NAMALWA (cell line): Measurements from ENCODE around the gene FGF12.

ENCODE experiments used
- DNase-seq: peaks from one replicate; pipeline ENCODE4 v3.0.0-alpha.2; 2015; ENCODE audit warnings: low spot score

The FGF12 gene

DNA sequence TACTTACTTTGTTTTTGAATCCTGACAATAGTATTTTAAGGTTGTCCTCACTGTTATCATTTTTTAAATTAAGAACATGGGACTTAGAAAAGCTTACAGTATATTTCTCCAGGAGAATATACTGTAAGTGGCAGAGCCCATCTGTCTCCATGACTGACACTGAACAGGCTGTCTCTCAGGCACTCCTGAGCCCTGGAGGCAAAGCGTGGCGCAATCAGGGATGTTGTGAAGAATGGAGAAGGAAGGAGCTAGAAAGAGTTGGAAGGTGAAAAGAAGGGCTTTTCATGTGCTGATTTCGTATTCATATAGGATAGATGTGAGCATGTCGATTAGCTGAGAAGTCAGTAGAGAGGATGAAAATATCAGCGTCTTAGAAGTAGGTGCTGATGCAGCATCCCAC, 41.5 kb downstream of the FGF12 start:
- DNase-seq, result no peak

DNA sequence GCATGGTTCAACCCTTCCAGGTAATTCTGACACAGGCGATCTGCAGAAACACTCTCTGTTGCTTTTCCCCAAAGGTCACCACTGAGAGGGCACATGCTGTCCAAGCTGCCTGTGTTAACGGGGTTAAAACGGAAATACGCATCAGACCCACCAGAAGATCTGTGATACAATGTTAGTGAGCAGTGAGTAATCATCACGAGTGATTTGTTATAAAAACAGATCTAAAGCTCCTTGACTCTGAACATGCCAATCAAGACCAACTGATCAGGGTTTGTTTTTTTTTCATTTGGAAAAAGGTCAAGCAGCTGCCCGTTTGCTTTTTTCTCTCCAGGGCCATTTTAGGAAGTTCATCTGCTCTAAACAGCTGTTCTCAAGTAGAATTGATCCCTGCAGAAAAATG, 43.2 kb downstream of the FGF12 start:
- no peak for DNase-seq

DNA sequence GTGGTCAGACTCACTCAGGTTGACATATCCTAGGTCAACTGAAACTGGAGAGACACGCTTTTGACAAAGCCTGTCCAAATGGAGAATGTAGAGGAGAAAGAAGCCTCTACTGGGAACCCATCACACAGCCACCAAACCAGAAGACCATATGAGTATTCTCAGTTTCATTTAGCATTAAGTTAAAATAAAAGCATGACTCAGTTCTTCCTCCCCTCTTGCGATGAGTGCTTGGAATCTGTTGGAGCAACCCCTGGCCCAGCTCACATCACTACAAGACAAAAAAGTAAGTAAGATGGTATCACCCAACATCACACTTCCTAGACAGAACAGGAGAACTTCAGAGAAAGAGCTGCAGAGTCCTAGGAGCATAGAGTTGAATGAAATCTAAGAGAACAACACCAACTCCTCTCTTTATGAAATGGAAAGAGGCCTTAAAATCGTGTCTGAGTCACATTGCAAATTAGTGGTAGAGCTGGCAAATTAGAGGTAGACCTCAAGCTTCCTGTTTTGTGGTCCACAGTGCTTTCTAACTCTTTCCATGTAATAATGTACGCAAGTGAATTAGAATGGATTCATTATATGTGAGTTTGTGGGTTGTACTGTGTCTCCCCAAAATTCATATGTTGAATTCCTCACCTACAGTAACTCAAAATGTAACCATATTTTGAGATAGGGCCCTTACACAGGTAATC, 51.2 kb downstream of the FGF12 start:
- no peak for DNase-seq

DNA sequence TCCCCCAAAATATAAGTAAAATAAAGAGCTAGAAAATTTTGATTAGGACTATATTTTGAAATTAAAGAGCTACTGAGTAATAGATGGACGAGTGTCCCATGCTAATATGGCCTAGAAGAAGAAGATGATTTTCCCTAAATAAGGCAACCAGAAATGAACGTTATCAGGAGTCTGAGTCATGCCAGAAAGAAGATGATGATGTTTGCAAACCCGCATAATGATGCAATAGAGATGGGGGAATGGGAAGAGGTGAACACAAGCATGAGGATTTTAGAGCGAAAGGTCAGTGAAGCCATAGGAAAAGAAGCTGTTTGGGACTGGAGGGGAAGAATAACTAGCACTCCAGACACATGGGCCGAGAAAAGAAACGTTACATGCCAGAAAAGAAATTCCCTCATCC, 71.7 kb downstream of the FGF12 start:
- DNase-seq, result no peak

DNA sequence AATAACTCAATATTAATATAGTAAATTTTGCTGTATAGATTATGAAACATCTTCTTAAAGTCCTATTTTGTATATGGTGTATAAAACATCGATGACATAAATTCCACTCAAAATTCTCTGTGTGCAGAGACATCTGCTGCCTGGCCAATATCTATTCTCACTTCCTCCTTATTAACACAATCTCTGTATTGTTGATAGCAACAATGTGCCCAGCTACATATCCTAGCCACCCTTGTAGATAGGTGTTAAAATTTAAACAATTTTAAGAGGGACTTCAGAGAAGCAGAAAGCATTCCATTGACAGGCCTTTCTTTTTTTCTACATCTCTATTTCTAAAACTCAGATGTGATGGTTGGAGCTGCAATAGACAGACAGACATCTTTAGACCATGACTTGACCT, 72.3 kb downstream of the FGF12 start:
- no peak for DNase-seq

DNA sequence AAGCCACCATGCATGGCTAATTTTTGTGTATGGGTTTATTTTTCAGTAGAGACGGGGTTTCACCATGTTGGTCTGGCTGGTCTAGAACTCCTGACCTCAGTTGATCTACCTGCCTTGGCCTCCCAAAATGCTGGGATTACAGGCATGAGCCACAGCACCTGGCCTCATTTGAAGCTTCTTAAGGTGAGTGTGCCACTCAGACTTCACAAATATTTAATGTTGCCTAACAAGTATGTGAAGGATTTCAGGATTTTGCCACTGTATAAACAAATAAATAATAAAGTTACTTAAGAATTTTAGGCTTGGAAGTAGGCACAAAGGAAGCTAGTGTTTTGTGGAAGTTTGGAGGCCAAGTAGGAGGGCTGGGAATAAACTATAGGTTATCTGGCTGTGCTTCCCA, 73.5 kb downstream of the FGF12 start:
- no peak for DNase-seq

DNA sequence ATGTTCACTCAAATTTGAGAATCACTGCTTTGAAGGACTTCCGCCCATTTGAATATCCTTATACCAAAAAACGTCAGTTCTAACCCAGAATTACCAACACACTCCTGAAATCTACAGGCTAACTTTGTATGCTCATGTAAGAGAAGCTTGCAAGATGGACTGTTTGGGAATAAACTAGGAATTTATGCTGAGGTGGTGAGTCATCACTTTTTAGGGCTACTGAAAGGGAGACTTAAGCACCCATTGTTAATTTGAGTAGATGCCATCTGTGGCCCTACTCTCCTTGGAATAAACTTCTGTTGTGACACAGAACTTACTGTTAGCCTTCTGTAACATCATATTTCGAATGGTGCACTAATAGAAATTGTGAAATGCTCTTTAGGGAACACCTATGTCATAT, 74.6 kb downstream of the FGF12 start:
- no peak for DNase-seq

DNA sequence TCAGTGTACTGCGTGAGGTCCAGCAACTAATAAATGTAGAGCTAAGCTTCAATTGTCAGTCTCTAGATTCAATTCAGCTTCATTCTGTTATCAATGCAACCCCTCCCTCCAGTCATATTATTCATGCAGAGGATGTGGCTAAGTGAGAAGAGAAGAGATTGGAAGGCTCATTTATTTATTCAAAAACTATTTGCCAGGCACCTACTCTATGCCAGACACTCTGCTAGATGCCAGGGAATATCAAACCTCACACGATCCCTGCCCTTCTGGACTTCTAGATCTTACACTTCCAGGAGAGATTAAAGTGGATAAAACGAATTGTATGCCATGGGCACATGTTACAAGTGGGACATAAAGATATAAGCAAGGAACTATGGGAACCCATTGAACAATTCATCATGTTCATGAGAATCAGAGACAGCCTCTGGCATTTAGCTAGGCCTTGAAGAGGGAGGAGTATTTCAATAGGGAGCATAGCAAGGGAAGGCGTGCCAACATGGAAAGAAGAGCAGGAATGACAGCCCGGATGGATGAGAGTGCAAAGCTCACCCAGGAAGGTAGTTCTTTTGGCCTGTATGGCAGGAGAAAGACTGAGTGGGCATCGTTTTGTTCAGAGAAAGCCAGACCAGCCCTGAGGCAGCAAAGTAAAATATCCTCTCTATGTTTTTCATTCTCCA, 75.4 kb downstream of the FGF12 start:
- no peak for DNase-seq

DNA sequence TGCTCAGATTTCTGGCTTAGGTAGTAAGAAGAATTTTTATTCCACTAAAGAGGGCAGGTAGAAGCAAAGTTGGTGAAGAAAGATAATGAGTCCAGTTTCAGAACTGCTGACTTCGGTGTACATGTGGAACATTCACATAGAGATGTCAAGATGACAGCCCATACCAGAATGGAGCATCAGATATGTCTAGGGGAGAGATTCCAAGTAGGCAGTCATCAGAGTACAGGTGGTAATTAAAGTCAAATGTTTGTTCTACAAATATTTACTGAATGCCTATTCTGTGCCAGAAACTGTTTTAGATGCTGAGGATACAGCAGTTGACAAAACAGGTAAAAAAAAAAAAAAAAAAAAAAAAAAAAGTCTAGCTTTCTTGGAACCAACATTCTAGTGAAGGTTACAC, 81.9 kb downstream of the FGF12 start:
- no peak for DNase-seq

DNA sequence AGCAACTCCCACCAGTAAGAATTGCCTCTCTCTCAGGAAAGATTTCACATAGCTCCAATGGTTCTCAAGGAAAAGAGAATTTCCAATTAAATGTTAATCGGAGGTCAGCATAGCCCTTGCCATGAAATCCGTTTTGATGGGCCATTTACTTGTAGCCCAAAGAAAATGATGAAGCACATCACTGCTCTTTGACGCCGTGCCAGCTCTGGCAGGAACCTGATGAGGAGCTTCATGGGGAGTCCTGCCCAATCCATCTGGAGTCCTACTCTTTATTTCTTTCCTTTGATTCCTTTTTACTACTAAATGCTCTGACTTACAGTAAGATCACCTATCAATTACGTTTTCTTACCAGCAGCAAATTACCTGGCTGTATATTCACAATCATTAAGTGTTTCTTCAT, 84.7 kb downstream of the FGF12 start:
- no peak for DNase-seq

DNA sequence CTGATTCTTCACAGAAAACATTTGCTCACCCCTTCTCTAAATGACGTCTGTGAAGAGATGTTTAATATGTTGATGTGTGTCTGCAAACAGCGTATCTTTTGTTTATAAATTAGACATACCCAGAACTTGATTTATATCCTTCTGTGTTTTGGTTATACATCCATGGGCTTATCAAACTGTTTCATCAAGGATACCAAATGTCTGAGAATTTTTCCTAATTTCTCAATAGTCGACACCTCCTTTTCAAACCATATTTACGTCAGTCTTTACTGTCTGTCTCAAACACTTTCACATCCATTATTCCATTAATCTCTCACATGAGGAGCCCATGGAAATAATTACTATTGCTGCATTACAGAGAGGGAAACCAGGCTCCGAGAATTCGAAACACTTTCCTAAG, 85.4 kb downstream of the FGF12 start:
- DNase-seq, result no peak

DNA sequence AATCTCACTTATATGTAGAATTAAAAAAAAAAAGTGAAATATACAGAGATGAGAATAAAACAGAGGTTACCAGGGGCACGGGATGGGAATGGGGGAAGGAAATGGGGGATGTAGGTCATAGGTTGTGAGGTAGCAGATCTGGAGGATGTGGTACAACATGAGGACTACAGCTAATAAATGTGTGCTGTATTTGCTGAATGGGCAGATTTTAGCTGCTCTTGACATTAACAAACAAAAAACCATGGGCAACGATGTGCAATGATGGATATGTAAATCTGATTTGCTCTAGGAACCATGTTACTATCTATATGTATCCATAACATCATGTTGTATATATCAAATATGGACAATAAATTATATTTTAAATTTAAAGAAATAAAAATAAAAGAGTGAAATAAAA, 87.4 kb downstream of the FGF12 start:
- no peak for DNase-seq

DNA sequence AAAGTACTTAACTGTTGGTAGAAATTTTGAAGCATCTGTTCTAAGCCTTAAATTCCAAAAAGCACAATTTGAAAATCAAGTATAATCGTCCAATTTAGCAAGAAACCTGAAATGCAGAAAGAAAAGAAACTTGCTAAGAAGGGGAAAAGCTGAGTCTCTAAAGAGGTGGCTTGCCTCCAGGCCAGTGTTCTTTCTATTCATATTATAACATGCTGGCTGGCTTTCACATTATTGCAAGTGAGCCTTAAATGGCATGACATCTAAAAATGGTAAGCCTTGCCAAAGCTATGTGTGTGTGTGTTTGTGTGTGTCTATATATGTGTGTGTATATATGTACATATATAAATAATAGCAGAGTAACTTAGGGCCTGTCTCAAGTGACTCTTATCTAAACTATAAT, 89.5 kb downstream of the FGF12 start:
- no peak for DNase-seq

DNA sequence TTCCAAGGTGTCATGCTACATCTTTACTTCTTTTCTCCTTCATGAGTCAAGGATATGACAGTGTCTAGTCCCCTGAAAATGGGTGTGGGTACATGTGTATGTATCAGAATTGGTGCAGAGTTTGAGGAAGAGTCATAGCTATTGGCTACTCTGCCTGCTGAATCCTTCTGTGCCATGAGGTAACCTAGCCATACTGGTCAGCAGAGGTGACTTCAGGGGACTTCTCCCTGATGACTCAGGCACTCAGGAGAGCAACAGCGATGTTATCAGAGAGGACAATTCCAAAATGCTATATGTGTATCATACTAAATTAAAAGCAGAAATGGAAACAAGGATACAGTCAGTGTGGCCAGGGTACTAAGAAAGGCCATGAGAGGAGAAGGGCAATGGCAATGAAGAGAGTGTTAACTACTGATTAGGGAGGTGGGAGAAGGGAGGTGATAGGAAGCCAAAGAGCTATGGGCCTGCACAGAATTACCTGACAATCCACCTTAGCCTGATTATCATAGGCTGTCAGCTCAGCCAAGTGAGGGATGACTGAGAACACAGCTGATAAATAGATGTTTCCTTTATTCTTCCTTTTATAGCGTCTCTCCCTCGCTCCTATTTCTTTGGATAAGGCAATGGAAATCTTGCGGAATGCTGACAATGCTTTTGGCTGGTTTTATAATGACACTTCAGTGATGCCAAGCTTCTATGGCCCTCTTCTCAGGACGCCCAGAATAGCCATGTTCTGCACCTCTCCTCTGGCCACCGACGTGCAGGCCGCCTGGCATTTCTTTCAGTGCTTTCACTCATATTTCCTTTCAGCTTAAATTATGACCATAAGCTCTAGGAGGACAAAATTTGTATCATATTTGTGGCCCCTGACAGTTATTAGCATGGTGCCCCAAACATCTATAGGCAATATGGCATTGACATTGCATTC, 90.6 kb downstream of the FGF12 start:
- no peak for DNase-seq

DNA sequence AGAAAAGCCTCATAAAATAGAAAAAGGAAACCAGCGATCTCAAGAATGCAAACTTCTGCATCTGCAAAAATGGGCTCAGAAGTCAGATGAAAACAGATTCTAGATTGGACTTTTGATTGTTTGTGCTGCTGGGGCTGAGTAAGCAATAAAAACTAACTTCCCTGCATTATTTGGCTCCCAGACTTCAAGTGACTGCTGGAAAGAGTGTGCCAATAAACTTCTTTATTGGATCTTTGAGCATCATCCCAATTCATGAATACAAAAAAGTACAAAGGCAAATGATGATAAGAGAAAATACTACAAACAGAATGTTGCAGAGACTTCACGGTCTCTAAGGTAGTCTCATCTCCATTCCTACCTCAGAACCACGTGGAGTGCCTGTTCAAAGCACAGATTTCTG, 97.9 kb downstream of the FGF12 start:
- no peak for DNase-seq

DNA sequence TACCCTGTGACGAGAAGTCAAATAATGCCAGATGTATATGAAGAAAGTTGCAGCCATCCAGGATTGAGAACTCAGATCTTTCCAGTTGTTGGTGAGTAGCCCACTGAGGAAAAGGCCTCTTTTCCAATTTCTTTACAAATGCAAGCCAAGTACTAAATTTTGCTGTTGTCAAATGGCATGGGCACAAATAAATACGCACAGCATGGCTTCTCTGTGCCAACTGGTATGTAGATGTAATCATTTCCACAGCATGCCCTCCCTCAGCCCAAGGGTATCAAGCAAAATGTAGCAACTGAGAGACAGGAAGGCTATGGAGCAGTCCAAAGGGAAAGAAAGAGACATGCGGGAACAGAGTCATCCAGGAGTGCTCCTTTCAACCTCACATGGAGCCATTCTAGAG, 105.4 kb downstream of the FGF12 start:
- no peak for DNase-seq

DNA sequence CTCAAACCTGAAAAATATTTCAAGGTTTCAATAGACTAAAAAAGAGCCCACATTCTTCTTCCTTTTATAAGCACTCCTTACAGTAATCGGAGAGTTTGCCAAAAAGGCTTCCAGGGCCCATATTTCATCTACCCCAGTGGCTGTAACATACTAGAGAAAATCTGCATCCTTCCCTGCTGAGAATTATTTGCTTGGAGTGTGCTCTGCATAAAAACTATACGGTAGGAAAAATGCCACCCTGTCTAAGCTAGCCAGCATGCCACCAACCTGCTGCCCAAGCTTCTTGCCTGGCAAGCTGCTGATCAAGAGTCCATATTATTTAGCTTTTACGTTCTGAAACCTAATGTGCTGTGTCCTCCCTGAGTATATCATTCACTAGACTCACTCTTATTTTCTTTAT, 107.1 kb downstream of the FGF12 start:
- DNase-seq, result no peak

DNA sequence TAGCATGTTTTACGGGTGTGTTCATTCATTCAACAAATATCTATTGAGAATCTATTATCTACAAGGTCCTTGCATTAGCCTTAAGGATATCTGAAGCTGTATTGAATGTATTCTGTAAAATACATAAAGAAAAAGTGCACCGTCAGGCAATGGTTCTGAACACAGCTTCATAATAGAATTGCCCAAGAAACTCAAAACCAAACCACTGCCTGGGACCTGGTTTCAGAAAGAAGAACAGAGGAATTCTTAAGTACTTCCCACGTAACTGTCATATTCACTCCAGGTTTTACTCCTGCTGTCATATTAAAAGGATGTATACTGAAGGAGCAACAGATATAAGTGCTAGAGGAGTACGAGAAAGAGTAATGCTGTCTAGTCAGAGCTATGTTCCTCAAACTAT, 115.9 kb downstream of the FGF12 start:
- DNase-seq, result no peak

DNA sequence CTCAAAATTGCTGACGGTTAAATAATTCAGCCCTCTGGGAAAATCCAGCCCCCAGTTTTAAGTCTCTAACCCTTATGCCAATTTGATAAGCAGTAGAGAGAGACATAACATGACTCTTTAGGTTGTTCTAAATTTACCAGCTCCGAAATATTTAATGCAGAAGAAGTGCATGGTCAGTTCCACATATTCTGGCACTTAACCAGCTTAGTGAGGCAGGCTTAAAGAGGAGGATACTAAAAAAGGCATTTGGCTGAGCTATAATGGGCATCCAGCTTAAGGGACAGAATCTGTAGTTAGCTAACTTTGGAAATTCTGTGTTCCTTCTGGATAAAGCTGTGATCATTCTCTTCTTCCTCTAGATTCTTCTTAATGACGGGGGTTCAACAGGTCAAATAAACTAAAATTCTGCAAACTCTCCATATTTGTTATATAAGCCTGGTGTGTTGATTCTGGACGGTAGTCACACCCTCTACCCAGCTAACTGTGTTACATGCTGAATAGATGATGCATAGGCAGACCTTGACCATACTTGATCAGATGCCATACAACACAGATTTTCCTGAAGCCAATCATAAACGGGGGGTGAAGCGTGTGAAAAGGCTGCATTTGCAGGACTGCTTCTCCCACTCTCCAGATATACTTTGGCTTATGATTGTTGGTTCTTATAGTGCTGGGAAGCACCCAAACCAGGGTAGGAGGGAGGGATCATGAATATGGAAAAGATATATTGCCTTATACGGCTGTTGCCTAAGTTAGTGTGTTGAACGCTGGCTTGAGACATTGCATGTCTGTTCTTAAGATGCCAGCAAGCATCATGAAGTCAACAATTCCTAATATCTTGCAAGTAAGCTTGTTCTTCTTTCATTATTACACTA, 118.4 kb downstream of the FGF12 start:
- no peak for DNase-seq

DNA sequence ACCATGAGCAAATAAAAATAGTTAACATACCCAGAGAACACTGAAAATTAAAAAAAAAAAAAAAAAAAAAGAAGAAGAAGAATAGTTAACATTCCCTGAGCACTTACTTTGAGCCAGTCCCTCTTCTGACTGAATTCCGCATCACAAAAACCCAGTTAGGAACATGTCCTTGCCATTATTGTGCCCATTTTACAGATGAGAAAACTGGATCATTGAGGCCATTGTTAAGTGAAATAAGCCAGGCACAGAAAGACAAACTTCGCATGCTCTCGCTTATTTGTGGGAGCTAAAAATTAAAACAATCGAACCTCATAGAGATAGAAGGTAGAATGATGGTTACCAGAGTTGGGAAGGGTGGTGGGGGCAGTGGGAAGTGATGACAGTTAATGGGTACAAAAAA, 119.5 kb downstream of the FGF12 start:
- DNase-seq, result no peak

DNA sequence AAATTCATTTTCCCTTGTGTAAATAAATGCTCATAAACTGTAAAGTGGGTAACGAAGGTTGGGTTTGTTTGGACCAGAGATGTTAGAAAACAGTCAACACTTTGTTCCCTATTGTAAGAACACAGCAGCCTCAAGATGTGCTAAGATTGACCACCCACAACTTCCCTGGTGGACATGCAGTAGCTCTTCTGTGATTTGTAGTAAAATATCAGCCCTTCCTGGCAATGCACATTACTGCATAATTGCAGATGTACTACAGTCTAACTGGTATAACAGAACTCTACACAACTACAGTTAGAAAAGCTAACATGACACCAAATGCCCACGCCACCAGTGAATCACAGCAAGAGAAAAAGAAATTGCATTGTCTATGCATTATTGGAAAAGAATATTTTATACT, 129.4 kb downstream of the FGF12 start:
- DNase-seq, result no peak

DNA sequence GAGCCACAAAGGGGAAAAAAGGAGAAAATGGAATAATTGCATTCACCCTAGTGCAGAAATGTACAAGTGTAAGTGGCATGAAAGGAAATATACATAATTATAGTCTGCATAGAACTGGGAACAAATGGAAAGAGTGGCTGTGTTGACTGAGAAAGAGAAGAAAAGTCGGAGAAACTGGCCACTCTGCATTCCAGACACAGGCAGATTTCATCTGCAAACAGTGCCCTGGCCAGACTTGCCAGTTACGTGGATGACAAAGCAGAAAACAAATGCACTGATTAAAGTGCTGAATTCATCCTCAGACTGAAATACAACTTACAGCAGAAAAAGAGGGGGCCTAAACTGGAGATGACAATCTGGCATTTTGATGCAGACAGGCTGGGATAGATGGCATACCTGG, 129.8 kb downstream of the FGF12 start:
- DNase-seq, result no peak
